ENCODE measurements around the gene LRP1.

Gene LRP1

DNA sequence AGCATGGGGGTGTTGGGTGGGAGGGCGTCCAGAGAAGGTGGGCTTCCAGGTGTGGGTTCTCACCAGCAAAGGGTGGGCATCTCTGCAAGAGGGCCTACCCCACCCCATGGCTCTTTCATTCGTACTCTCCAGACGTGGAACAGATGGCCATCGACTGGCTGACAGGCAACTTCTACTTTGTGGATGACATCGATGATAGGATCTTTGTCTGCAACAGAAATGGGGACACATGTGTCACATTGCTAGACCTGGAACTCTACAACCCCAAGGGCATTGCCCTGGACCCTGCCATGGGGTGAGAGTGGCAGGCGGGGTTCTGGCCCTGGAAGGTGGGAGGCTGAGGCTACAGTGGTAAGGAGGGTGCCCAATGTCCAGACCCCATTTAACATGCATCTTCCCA is 25.8 kb downstream of the LRP1 start:
- no peak for DNase-seq

DNA sequence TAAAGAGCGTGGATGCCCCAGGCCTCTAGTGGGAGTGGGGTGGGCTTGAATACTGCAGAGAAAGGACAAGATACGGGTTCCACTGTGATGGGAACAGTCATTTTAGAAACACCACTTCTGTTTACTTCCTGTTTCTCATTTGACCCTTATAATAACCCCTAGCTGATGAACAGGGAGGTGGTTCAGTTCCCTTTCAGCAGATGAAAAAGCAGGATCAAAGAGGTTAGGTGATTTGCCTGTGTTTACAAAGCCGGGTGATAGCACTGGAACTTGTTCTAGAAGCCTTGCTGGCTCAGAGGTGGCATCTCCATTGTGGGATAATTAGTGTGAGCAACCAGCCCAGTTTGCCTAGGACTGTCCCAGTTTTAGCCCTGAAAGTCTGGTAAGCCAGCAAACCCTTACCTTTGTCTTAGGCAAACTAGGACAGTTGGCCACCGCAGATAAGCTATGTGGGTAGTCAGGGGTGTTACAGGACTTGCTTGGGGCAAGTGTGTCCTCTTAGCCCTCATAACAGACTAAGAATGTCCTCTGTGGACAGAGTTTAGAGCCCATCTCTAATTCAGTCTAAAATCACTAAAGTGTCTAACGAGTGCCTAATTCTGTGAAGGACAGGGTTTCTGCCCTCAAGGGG is 26.6 kb downstream of the LRP1 start:
- no peak for DNase-seq

DNA sequence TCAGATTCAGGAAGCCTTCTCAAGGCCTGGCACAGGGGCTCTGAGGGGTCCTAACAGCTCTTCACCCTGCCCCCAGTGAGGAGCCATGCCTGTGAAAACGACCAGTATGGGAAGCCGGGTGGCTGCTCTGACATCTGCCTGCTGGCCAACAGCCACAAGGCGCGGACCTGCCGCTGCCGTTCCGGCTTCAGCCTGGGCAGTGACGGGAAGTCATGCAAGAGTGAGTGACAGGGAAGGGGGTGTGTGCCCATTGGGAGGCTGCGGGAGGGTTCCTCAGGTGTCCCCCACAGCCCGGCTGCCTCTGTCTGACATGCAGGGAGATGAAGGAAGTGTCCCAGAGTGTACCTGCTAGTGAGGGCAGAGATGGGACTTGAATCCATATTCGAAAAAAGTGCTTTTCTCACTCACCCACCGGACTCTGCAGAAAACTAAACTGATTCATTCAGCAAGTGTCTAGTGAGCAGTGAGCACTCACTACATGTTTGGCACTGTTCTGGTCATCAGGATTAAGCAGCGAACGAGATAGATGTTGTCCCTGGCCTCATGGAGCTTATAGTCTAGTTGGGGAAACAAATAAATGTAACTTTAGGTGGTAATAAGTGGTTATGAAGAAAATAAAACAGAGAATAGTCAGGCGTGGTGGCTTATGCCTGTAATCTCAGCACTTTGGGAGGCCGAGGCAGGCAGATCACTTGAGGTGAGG is 28.6 kb downstream of the LRP1 start:
- DNase-seq, result no peak

DNA sequence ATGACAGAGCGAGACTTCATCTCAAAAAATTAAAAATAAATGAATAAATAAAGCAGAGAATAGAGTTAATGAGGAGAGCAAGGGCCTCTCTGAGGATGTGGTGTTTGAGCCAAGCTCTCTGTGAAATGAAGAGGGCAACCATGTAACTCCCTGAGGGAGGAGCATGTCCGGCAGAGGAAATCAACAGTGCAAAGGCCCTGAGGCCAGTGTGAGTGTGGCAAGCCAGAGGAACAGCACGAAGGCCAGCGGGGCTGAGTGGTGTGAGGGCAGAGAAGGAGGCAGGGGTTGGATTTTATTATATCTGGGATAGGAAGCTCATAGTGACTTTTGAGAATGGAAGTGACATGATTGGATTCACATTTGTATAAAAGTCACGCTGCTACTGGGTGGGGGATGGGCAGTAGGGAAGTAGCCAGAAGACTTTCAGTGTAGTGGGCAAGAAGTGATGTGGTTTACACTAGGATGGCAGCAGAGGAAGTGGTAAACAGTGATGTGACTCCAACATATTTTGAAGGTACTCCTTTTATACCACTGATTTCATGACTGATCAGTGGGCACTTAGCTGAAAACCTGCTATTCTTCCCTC is 29.4 kb downstream of the LRP1 start:
- DNase-seq, result no peak

DNA sequence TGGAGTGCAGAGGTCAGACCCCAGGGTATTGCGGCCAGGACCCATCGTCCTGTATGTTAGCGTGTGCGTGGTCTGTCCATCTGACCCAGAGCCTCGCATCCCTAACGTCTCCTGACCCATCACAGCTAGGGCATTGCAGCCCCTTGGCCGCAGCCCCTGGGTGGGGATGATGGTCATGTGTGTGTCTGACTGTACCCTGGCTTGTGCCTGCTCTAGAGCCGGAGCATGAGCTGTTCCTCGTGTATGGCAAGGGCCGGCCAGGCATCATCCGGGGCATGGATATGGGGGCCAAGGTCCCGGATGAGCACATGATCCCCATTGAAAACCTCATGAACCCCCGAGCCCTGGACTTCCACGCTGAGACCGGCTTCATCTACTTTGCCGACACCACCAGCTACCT is 29.9 kb downstream of the LRP1 start:
- DNase-seq, result no peak

DNA sequence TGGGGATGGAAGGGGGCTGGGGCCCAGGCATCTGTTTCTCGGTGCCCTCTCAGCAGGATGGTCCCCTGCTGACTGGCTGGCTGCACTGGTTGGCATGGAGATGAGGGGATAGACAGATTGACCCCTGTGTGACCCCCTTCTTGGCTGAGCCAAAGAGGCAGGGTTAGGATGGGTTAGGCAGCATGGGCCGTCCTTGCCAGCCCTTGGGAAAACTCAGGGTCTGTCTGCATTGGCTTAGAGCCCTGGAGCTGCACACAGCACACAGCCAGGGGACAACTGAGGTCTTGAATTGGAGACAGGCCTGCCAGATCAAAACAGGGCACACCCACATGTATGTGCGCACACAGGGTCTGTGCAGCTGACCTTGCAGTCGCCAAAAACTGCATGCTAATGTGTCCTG is 30.4 kb downstream of the LRP1 start:
- DNase-seq, result no peak

DNA sequence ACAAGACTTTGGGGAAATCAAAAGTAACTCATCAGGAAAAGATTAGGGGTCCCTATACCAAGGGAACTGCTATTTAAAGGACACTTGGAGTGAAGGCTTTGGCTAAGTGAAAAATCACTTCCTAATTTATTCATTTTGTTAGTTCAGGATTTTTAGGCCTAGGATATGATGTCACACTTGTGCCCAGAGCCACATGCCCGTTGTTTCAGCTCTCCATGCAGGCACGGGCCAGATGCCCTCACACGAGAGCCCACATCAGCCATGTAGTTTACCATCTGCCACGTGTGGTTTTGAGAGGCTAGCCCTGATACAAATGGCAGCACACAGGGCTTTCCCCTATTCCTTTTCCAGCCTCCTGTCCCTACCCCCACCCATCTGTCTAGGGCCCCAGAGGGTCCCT is 31.0 kb downstream of the LRP1 start:
- no peak for DNase-seq

DNA sequence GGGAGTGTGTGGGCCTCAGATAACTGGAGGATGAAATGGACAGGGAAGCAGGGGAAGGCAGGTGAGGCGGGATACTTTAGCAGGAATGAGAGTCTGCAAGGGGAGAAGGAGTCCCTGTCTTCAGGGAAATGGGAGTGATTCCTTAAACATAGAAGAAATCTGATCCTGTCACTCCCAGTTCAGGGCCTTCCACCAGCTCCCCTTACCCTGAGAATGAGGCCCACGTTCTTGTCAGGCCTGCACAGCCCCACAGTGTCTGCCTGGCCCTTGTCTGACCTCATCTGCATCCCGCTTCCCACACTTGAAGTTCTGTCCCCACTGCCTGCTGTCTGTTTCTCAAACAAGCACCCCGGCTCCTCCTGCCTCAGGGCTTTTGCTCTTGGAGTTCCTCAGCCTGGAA is 31.8 kb downstream of the LRP1 start:
- DNase-seq, result no peak

DNA sequence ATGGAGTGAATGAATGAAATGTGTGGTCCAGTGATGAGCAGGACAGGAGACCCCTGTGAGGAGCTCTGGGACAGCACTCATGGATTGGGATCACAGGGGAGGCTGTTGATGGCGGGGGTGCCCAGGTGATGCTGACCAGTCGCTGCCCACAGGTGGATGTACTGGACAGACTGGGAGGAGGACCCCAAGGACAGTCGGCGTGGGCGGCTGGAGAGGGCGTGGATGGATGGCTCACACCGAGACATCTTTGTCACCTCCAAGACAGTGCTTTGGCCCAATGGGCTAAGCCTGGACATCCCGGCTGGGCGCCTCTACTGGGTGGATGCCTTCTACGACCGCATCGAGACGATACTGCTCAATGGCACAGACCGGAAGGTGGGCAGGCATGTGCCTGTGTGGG is 32.5 kb downstream of the LRP1 start:
- DNase-seq, result no peak

DNA sequence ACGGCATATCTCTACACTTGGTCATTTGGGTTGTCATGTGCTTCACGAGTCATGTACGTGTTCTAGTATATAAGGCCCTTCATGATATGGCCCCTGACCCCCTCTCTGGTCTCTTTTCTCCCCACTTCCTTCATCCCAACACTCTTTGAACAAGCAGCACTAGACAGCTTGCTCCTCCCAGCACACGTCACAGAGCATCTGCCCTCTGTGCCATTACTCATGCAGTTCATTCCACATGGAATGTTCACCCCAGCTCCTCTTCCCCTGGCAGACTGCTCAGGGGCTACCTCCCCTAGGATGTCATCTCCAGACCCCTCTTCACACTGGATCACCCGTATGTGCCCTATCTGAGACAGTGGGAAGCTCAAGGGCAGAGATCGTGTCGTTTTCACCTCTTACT is 33.2 kb downstream of the LRP1 start:
- DNase-seq, result no peak

DNA sequence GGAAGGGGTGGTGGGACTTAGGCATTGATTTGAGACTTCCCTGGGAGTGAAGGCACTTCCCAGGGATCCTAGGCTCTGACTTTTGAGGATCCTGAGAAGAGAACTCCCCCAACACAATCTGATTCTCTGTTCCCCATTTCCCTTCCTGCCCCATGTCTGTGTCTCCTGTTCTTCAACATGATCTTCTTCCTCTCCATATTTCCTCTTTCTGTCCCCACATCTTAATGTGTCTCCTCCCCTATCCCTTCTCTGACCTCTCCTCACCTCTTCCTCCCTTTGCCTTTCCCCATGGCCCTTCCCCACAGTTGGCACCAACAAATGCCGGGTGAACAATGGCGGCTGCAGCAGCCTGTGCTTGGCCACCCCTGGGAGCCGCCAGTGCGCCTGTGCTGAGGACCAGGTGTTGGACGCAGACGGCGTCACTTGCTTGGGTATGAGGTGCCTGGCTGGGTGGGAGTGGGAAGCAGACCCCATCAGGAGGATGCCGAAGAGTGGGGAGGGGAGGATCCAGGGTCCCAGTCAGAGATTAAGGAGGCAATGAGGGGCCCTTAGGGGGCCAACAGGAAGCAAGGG is 34.4 kb downstream of the LRP1 start:
- no peak for DNase-seq

DNA sequence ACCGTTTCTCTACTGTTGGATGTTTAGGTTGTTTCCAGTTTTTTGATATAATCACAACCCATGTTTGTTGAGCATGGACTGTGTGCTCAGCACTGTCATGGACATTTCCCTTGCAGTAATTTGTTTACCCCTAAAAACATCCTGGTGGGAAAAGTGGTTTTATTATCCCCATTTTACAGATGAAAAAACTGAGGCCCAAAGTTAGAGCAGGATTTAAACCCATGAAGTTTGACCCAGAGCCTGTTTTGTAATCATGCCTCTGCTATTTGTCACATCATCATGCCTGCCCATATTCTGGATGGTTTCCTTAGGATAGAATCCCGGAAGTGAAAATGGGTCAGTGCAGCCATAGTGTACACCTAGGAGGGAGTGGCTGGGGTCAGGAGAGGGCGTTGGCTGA is 36.2 kb downstream of the LRP1 start:
- no peak for DNase-seq

DNA sequence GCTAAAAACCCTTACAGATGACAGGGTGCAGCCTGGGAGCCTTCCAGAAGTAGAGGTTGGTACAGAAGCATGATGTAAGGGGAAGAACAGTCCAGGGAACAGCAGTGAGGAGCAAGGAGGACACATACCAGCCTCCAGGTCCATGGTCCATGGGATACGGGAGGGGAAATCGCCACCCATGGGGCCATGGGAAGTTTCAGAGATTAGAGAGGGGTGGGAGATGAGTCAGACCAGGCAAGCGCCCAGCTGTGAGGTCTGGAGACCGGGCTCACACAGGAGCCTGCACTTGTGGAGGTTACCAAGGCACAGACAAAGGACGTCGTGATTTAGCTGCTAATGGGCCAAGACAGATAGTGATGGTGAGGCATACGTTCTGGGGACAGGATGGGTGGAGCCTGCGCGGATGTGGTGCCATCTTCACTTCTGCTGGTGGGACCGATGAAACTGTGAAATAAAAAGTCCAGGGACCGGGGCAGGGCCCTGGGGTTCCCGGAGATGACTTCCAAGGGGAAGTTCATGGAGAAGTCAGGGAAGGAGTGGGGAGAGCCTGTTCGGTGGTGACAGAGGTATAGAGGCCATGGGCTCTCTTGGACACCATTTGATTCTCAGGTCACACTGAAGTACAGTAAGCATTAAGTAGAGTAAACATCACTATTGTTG is 36.8 kb downstream of the LRP1 start:
- DNase-seq, result no peak

DNA sequence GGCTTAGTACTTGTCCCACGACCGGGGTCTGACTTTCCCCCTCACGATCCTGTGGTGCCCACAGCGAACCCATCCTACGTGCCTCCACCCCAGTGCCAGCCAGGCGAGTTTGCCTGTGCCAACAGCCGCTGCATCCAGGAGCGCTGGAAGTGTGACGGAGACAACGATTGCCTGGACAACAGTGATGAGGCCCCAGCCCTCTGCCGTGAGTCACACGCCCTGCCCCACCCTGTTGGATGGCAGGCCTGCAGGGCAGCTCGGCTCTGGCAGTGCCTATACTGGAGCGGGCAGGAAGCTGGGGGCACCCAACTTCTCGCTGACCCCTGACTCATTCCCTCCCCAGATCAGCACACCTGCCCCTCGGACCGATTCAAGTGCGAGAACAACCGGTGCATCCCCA is 37.5 kb downstream of the LRP1 start:
- DNase-seq, result no peak

DNA sequence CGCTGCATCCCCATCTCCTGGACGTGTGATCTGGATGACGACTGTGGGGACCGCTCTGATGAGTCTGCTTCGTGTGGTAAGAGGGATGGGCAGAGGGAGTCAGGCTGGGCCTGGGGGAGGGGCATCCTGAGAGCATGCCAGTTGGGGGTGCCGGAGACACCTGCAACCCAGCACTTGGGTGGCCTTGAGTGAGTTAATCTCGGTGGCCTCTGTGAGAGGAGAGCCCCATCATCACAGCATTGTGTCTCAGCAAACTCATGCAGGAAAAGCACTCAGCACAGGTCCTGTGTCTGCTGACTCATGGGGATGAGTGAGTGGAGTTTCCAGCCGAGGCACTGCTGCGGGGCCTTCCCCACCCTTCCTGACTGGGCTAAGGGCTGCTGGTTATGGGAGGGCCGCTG is 38.7 kb downstream of the LRP1 start:
- DNase-seq, result no peak

DNA sequence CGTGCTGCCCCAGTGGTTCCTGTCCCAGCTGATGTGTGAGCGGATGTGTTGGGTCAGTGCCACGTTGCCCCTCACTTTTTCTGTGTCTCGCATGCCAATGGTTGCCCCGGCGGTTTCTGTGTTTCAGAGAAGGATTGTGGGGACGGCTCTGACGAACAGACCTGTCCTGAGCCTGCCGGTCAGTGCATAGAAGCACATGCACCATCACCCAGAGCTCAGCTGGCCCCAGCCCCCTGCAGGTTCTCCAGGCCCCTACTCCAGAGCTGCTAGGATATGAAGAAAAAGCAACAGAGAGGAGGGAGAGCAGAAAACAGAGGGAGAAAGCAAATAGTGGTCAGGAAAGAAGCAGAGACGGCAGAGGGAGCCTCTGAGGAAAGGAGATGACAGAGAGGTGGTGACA is 39.8 kb downstream of the LRP1 start:
- DNase-seq, result no peak

DNA sequence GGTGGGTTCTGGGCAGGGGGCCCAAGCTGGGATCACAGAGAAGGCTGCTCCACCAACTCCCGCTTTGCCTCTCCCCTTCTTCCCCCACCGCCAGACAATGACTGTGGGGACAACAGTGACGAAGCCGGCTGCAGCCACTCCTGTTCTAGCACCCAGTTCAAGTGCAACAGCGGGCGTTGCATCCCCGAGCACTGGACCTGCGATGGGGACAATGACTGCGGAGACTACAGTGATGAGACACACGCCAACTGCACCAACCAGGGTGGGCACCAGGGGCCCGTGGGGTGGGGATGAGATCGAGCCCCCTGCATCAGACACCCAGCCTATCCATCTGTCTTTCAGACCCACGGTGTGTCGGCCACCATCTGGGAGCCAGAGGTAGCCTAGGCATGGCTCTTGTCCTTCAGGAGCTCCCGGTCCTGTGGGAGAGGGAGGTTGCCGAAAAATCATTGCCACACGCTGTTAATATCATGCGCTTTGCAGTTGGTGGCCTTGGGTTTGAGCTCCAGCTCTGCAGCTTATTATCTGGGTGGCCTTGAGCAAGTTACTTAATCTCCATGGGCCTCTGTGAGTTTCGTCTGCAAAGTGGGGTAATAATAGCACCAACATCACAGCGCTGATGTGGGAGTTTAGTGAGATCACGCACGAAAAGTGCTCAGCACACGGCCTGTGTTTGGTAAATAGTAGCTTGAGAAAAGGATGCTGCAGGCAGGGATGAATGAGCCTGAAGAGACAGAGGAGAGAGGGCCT is 40.9 kb downstream of the LRP1 start:
- no peak for DNase-seq

DNA sequence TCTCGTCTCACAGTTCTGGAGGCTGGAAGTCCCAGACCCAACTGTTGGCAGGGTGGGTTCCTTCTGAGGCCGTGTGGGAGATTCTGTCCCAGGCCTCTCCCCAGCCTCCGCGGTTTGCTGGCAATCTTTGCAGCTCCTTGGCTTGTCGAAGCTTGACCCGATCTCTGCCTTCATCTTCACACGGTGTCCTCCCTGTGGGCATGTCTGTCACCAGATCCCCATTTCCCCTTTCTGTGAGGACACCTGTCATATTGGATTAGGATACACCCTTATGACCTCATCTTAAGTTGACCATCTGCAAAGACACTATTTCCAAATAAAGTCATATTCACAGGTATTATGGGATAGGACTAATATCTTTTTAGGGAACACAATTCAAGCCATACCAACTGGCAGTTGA is 41.7 kb downstream of the LRP1 start:
- no peak for DNase-seq

DNA sequence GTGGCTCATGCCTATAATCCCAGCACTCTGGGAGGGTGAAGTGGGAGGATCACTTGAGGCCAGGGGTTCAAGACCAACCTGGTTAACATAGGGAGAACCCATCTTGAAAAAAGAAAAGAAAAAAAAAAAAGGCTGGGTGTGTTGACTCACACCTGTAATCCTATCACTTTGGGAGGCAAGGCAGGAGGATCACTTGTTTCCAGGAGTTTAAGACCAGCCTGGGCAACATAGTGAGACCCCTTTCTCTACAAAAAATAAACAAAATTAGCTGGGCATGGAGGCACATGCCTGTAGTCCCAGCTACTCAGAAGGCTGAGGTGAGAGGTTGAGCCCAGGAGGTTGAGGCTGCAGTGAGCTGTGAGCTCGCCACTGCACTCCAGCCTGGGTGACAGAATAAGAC is 42.1 kb downstream of the LRP1 start:
- no peak for DNase-seq

DNA sequence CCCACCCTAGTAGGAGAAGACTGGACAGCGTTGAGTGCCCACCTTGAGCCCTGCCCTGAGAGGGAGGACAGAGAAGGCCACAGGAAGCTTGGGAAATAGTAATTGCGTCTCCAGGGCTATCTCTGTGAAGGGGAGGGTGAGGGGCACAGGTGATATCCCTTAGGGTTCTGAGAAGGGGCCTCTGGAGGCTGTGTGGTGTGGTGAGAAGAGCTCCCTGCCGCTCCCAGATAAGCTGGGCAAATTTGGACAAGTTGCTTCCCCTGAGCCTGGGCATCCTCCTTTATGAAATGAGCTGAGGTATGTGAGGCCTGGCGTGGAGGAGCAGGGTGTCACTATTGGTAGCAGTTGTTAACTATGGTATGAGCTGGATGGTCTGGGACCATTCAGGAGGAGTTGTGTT is 42.6 kb downstream of the LRP1 start:
- DNase-seq, result no peak

DNA sequence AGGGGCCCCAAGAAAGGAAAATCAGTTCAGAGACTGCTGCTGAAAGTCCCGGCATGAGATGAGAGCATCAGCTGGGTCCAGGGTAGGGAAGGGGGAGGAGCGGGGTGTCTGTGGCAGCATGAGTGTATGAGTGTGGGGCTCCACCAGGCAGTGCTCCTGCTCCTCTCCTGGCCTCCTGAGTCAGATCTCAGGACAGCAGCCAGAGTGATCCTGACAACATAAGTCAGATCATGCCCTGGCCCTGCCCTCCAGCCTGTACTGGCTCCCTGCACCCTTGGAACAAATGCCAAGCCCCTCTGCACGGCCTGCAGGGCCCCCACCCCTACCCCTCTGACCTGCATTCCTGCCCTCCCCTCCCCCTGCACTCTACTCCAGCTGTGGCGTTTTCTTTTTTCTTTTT is 43.4 kb downstream of the LRP1 start:
- DNase-seq, result peak; percentile 13

DNA sequence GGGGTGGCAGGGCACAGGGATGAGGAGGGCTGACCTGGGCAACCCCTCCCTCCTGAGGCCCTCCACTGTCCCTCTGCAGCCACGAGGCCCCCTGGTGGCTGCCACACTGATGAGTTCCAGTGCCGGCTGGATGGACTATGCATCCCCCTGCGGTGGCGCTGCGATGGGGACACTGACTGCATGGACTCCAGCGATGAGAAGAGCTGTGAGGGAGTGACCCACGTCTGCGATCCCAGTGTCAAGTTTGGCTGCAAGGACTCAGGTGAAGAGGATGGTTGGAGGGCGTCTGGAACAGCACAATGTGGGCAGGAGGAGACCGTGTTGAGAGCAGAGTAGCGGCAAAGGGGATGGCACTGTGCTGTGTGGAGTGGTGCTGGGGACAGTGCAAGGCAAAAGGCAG is 44.8 kb downstream of the LRP1 start:
- no peak for DNase-seq

DNA sequence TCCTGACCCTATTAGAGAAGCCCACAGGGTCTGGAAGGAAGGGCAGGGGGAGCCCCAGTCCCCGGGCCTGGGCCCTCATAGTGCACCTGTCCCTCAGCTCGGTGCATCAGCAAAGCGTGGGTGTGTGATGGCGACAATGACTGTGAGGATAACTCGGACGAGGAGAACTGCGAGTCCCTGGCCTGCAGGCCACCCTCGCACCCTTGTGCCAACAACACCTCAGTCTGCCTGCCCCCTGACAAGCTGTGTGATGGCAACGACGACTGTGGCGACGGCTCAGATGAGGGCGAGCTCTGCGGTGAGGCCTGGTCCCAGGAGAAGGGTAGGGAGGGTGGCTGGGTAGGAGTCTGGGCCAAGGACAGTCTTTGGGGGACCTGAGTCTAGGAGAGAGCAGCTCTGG is 45.4 kb downstream of the LRP1 start:
- no peak for DNase-seq

All from right kidney (tissue), 1 donor.